PC-3 (cell line): ENCODE results near the gene HRH3.

Experiments
- CTCF ChIP-seq: fragments of 300-600 bp; sonication (generic); conservative IDR thresholded peaks from 2 replicates; pipeline ENCODE4 v1.5.1; 2017; ENCODE audit warnings: antibody characterized with exemption, low read depth, mild to moderate bottlenecking, low read length
- EZH2 ChIP-seq: fragments of 300-600 bp; sonication (generic); IDR thresholded peaks from one replicate; pipeline ENCODE4 v1.6.1; 2017; ENCODE audit warnings: antibody characterized with exemption, mild to moderate bottlenecking, low read length; ENCODE audit not compliant: unreplicated experiment
- EZH2phosphoT487 ChIP-seq: fragments of 300-600 bp; sonication (generic); IDR thresholded peaks from 2 replicates; pipeline ENCODE4 v1.6.1; 2018; ENCODE audit warnings: mild to moderate bottlenecking, antibody characterized with exemption, low read length, borderline replicate concordance

- TF ChIP-seq CTCF (no peak), EZH2 (no peak), EZH2phosphoT487 (no peak)
Observed at GRCh38 chr20:62210496-62210855, 9.6 kb downstream of the HRH3 start.
